ENCODE measurements around the gene NR2F1-AS1.

NR2F1-AS1 gene

DNA sequence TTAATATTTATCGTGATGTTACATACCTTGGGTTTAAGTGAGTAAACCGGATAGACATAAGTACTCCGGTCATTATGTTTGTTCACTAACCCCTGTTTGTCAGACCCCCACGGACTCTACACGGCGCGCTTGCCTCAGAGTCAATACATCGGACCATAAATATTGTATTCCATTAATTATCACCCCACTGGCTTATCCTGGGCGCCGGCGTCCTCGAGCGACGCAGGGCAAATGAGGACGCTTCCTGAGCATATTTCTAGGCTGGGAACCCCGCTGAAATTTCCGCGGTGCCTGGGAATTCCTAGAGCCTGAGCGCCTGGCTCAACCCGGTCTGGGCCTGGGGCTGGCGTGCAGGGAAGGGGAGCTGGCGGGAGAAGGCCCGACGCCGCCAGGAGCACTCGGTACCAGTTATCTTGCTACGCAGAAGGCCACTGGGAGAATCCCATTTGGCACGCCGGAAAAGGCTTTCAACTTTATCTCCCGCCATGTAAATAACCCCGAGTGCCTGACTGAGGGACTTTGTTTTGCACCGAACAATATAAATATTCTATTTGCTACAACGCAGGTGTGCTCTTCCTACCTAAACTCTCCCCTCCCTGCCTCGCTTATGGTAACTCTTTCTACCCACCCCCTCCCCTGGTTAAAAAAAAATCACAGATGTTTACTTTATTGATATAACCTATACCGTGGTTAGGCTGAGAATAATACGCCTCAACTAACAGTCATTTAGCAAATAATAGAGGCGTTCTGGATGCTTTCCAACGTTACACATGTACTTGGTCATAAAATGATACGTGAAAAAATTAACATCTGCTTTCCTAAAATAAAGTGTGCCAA, 21.4 kb upstream of the NR2F1-AS1 start:
- DNase-seq, result no peak

DNA sequence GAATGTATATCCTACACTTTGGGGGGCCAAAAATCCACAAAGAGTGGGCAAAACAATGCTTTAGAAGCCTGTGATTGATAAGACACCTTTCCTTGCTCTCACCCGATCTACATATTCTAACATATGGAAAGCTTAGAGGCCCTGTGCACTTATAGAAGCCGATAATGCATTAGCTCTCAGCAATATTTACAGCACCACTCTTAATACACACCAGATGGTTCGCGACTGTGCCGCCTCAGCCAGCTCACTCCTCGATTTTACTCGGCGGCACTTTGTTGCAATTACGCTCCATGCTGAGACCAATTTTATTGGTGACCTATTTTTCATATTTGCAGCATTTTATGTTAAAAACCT, 20.8 kb upstream of the NR2F1-AS1 start:
- no peak for DNase-seq

DNA sequence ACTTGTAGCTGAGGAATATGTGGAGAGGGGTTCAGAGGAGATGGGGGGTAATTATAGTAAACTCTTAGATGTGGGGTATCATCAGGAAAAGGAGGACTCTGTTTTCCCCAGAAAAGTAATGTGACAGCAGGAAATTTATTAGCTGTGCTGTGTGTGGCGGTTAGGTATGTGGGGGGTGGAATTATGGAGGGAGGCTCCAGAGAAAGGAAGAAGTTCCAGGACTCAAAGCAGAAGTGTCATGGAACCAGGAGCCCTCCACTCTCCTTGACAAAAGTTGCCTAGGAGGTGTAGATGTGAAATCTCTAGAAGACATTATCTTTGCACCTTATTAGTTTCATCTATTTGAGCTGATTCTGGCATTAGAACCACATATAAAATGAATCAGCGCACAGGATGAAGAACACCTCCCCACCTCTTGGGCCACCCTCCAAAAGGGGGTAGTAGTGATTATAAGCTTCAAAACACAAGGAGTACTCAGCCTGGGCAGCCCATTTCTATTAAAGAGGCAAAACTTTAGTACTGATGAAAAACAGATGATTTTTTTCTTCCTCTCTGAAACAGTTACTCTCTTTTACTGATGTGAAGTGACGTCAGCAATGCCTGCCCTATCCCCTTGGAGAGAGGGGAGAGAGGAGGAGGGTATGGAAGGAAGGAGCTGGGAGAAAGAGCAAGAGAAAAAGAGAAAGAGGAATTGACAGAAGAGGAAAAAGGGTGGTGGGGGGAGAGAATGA, 20.2 kb upstream of the NR2F1-AS1 start:
- DNase-seq, result no peak

DNA sequence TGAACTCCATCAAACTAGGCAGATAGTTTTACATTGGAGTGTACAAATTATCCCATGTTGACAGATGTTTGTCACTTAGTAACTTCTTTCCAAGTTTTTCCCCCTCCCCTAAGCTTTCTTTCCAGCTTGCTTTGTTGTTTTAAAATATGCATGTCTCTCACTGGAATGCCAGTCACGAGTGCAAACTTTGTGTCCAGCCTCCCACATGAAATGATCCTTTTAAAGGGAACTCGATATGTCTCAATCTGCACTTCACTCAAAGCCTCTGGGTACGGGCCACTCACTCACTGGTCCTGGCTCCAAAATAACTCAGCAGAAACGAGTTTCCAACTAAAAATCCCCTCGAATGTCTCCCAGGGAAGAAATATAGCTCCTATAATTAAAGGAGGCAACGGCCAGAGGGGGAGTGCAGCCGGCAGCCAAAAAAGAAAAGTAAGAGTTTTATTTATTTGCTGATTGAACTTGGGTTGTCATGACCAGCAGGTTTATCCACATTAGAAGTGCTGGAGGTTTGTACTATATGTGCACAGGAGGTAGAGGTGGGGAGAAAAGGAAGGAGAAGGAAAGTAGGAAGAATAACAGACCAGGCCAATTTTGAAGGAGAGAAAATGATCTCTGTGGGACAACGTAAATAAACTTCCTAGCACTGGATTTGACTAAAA, 19.5 kb upstream of the NR2F1-AS1 start:
- DNase-seq, result no peak

DNA sequence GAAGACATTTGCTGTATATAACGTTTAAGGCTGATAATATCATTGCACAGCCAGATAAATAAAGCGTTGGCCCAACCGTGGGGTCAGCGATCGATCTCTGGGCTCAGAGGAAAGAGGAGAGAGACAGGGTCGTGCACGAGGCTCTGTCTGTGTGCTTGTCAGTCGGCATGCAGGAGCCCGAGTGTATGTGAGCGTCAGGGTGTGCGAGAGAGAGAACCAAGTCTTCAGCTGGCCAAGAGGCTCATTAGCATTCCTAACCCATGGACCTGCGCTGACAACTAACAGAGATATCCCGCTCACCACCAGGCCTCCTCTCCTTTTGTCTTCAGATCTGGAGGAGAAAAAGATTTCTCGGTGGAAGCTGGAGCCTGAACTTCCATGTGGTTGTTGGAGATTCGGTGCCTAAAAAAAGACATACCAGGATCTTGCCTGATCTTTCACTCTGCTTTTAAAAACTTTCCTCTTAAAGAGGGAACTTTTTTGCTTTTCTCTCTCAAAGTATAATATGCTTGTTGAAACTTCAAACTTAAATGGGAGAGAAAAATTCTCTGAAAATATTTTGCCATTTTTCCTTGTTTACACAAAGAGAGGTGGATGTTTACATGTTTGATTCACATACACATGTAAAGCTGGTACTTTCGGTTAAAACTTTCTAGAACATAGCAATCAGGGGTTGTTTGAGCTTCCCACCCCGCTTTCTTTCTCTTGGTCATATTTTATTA, 18.5 kb upstream of the NR2F1-AS1 start:
- no peak for DNase-seq

DNA sequence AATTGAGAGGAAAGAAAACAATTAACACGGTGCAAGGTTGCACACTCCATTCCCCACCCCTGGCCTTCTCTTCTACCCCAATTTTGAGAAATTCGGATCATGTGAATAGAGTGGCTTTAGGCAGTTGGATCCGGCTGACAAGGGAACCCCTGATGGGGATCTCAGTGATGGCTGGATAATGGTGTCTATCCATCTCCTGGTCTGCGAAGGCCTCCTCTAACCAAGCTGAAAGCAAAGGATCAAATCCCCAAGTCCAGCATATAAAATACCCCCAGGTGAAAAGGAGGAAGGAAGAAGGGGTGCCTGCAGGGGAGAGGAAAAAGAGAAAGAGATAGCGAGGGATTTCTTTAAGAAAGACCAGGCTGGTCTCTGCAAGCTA, 18.0 kb upstream of the NR2F1-AS1 start:
- DNase-seq, result no peak

DNA sequence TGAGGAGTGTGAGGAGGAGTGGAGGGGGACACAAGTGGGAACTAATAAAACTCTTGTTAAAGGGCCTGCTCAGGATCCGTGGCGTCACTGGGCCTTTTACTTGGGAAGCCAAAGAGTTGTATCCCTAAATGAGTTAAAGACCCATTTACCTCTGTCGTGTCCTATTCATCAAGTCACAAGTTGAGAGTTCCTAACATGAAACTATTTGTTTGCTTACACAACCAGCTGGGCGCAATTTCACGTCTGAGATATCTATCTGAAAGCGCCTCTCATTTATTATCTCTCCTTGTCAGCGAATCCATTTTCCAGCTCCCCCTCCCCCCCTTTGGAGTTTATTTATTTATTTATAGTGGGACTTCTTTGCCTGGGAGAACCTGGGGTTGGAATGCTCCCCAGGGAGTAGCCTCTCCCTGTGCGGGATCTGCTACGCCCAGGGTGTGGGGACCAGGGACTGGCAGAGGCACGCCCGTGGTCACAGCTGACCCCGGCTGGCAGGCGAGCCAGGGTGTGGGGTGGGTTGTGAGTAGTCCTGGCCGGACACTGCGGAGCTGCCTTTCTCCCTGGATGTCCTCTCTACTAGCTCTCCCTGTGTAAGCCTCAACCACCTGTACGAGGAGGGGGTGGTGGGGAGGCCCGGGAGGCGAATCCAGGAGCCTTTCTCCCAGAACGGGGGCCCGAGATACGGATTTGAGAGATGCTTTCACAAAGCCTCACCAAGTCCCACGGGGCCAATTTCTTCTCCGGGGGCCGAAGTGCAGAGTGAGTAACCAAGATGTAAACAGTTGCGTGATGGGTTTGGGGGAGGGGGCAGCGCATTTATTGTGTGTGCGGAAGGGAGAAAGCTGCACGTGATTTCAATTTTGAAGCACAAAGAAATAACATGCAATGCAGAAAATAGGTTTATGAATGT, 17.3 kb upstream of the NR2F1-AS1 start:
- DNase-seq, result no peak

DNA sequence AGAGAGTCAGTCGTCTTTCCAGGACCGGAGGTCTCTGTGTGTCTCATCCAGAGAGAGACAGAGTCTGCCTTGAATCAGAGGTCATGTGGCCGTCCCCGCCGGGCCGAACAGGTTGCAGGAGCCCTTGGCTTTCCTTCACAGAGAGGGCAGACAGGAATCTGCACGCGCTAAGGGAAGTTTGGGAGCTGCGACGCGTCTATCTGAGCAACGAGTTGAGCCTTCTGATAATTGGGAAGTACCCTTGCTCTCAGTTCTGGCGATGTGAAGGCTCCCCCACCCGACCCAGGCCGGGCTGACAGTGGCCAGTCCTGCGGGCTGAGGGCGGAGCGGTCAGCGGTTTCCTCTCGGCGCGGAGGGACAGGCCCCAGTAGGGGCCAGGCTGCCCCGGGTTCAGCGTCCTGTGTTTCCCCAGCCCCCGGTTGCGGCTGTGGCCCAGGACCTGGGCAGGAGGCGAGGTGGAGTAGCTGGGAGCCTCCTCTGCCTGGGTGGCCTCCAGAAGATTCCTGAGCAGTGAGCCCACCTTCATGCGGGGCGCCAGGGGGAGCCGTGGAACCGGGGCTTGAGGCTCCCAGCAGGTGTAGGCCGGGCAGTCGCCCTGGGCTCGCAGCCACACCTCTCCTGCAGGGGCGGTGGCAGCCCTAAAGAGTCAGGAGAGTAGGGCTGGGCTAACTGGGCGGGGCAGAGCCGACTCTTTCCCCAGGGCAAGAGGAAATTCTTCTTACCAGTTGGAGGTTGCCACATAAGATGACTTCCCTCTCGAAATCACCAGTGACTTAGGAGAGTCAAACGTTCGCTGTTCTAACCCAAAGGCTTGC, 15.9 kb upstream of the NR2F1-AS1 start:
- DNase-seq, result no peak

DNA sequence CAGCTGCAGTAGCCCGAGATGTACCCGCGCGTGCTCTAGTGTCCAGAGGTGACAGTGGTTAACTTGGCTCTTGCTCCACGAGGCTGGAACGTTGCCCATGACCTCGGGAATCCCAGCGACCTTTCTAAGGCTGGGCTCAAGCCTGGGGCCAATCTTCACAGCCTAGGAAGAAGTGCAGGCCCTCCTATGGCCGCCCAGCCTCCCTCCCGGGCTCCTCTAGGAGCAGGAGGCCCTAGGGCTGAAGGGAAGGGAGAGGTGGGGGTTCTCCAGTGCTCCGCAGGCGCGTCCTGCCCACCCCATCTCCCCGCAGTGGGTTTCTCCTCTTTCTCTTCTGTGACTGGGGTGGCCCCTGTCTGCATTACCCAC, 15.3 kb upstream of the NR2F1-AS1 start:
- DNase-seq, result no peak

DNA sequence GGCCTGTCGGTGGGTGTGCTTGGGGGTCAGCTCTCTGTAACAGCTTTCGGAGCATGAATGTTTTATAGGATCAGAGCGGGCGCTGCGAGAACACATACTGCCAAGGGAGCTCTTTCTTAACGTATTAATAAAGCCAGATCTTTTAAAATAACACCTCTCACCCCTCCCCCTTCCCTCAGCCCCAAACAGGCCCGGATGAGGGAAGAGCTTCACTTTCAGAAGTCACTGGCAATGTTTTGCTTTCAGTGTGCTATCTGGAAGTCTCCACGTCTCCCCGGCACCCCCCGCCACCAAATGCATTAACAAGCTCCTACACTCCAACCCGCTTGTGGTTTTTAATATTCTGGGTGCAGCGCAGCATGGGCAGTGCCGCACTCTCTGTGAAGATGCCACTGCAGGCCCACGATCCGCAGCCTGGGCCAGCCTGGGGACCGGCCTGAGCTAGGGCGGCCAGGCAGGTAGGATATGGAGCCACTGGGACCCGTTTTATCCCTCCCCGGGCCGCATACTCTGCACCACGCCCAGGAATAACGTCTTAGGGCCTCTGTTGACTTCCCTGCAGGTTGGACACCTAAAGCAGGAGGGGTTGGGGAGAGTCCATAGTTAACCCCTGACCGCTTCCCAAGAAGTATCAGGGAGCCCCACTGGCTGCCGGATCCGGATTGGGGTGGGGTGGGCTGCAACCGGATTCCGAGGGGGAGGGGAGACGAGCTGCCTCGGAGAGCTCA, 14.6 kb upstream of the NR2F1-AS1 start:
- DNase-seq, result no peak

DNA sequence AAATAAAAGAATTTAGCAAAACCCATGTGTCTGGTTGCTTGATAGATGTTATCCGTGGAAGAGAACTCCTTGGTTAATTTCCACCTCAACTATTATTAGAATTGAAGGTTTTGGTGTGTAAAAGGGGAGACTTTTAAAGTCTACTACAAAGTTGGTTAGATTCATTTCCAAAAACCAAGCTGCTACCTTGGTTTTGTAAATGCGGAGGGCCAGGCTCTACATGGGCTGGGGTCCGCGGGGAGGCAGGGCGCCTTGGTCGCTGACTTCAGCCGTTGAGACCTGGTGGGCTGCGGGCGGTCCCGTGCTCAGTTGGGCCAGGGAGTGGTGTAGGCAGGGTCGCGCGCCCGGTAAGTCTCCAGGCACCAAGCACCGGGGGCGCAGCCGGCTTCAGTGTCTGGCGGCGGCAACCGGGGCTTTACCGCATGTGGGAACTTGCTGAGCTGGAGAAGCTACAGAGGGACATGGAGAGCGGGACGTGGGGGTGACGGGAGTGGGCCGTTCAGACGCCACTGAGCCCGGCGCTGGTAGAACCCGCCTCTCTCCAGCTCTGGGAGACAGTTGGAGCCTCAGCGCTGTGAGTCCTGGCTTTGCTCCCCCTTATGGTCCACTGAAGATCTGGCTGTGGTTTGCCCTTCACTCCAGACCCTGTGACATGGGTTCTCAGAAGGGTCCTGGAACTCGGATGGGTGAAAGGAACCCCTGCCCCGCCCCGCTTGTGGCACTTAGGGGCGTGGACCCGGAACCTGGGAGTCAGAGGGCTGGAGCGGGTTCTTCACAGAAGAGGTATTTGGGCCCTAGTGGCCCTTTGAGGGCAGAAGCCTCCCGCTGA, 13.8 kb upstream of the NR2F1-AS1 start:
- DNase-seq, result no peak

DNA sequence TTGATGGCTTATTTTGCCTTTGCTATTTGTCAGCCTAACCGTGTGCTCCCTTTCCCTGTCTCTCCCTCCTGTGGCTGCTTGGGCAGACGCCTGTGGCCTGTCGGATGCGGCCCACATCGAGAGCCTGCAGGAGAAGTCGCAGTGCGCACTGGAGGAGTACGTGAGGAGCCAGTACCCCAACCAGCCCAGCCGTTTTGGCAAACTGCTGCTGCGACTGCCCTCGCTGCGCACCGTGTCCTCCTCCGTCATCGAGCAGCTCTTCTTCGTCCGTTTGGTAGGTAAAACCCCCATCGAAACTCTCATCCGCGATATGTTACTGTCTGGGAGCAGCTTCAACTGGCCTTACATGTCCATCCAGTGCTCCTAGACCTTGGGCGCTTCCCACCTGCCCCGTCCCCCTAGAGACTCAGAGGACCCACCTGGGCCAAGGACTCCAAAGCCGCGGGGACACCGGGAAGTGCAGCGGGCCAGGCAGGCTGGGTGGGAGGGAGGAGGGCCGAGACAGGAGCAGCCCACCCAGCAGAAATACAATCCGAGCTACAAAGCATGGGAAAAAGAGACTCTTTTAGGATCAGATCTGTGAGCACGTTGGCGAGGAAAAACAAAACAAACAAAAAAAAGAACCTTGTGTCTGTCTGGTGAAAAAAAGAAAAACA, 12.6 kb upstream of the NR2F1-AS1 start:
- no peak for DNase-seq

DNA sequence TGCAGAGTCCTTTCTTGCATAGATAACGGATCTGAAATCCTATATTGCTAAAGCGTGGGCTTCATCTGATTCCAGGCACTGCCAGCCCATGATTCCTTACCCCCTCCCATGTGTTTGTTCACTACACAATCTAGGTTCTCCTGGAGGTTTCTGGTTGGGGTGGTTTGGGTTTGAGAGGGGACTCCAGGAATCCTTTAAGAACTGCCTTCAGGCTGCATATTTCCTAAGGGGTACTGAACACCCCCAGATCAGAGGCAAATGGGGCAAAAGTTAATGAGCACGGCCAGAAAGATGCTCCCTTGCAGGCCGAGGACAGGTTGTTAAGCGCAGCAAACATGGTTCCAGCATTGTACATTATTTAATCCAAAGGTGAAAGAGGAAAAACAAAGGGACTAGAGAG, 11.9 kb upstream of the NR2F1-AS1 start:
- no peak for DNase-seq

DNA sequence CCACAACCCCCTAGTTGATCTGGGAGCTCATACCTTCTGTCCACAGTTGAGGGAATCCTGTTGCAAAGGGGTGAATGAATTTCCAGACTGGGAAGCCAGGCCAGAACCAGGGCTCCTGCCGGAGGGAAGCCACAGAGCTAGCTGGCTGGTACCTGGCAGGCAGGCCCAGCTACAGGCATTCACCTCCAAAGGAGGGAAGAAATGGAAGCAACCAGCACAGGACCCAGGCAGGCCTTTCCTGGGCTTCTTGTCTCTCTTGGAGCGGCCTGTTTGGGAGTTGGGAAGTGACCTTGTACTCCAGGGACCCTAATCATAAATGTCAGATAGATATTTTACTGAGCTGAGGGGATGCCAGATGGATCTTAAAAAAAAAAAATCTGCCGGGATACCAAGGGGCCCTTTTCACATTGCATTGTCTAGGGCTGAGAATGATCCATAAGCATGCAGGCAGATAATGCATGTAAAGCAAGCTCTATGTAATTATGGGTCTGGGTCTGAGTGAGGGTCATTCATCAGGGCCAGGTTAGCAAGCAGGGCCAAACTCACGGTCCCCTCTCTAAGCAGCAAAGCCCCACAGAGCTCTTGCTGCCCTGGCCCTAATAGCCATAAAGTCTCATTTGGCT, 10.4 kb upstream of the NR2F1-AS1 start:
- DNase-seq, result no peak

DNA sequence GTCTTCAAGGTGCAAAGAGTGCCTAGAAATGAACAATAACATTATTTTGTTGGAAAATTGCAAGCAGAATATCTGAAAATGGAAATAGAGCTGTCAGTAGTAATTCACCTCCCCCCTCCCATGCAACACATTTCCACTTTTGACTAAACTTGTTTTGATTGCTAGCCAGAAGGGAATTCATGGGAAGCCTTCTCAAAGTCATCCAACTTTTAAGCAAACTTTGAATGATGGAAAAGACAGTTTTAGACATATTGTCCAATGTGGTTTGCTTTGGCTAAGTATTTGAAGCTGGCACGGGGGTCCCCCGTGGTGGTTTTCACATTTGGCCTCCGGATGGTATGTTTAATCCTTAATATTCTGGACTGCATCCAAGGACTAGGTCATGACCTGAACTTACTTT, 9.5 kb upstream of the NR2F1-AS1 start:
- no peak for DNase-seq

DNA sequence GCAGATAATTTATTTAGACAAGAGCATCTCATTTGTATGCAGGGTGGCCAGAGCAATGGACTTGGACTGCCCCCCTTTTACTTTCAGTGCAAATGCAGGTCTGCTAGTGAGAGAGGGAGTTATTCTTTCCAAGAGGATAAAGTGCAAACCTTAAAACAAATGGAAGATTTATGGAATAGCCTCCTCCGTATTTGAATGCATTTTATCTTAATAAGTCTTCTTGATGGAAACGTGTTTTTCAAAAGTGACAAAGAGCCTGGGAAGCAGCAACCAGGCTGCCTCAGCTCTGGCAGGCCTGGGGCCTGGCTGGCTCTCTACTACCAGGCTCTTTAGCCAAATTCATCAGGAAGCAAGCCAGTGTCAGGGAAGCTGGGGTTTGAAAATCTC, 8.8 kb upstream of the NR2F1-AS1 start:
- DNase-seq, result no peak

DNA sequence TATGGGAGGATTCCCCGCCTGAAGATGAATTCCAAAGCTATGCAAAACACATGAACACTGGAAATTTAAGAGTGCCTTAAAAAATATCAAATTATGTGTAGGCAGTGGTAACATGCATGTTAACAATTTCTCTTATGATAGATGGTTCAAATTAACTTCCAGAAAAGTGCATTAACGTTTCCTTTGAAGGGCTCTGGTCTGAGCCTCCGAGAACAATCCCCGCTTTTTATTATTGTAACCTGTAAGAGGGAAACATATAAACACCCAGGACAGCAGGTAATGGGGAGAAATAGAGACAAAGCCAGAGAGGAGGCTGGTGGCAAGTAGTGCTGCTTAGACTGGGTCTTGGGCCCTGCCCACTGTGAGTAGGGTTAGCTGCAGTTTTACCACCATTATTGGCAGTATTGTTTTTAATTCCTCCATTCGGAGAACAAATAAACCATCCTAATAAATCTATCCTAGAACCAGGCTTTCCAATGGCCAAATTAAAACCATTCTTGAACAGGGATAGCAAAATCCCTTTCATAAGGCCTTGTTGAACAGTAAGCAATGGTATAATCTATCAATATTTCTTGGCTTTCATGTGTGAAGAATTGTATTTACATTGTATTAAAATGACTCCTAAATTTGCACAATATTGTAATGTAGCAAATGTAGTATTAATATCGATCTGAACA, 8.3 kb upstream of the NR2F1-AS1 start:
- DNase-seq, result no peak

Measured in right forelimb (tissue), 1 donor.